Activated CD4-positive, alpha-beta T cell treated with anti-CD3 and anti-CD28 coated beads, Interleukin-2, amount 50 U/mL, for 24 hours (primary cell): ENCODE results near the gene EPN1.

Experiments
- DNase-seq, 2 donors: peaks; one replicate each; pipeline ENCODE4 v3.0.0-alpha.2; 2020; ENCODE audit warnings: low read depth in 1 of 2, low spot score in 1 of 2

Gene EPN1

GRCh38 chr19:55660404-55660803 lies 14.6 kb upstream of the EPN1 start:
- DNase-seq = no peak

GRCh38 chr19:55660991-55661390 lies 14.0 kb upstream of the EPN1 start:
- no peak for DNase-seq

GRCh38 chr19:55661826-55662225 lies 13.2 kb upstream of the EPN1 start:
- no peak for DNase-seq

- DNase-seq = no peak
These were observed 11.0 kb upstream of the EPN1 start for GRCh38 chr19:55663846-55664536.

- DNase-seq = no peak
These were observed 8.6 kb upstream of the EPN1 start for GRCh38 chr19:55666343-55667005.

GRCh38 chr19:55667006-55667381 lies 8.0 kb upstream of the EPN1 start:
- no peak for DNase-seq

DNA sequence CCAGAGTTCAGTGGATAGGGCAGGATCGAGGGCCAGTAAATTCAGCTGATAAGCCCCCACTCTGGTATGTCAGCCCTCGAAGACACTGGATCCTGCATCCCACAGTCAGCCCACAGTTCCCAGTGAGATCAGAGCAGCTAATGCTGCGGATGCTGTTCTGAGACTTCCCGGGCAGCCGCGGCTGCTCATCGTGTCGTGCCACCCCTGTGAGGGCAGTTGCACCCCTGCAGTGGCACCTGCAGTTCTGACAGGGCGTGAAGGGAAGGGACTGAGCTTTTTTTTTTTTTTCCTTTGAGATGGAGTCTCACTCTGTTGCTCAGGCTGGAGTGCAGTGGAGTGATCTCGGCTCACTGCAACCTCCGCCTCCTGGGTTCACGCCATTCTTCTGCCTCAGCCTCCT lies 7.5 kb upstream of the EPN1 start:
- no peak for DNase-seq

GRCh38 chr19:55667958-55668357 lies 7.1 kb upstream of the EPN1 start:
- no peak for DNase-seq

GRCh38 chr19:55668603-55669348 lies 6.2 kb upstream of the EPN1 start:
- no peak for DNase-seq

- no peak for DNase-seq
These were observed 5.4 kb upstream of the EPN1 start for GRCh38 chr19:55669418-55670279.

GRCh38 chr19:55670280-55671053 lies 4.6 kb upstream of the EPN1 start:
- DNase-seq = no peak

- DNase-seq = no peak
These were observed 4.0 kb upstream of the EPN1 start for GRCh38 chr19:55671054-55671378.

- no peak for DNase-seq
These were observed 2.6 kb upstream of the EPN1 start for GRCh38 chr19:55672418-55672817.

- DNase-seq = no peak
These were observed 1.6 kb upstream of the EPN1 start for GRCh38 chr19:55673465-55673864.

GRCh38 chr19:55673889-55674288 lies 1.1 kb upstream of the EPN1 start:
- DNase-seq = no peak

DNA sequence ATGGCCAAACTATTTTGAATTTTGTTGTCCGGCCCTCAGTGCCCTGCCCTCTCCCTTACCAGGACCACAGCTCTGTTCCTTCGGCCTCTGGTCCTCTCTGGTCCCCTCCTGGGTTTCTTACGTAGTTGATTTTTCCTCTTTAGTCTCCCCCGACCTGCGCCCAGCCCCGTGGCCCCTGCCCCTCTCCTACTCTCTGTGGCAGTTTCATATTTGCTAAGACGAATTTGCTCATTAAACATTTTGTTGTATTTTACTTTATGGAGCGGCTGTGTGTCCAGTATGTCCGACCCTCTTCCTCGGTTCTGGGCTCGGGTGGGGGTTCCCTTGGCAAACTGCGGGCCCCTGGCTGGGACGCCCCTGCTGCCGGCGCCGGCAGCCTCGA lies 576 bp upstream of the EPN1 start:
- no peak for DNase-seq

GRCh38 chr19:55675661-55676354 lies 782 bp downstream of the EPN1 start:
- no peak for DNase-seq

DNA sequence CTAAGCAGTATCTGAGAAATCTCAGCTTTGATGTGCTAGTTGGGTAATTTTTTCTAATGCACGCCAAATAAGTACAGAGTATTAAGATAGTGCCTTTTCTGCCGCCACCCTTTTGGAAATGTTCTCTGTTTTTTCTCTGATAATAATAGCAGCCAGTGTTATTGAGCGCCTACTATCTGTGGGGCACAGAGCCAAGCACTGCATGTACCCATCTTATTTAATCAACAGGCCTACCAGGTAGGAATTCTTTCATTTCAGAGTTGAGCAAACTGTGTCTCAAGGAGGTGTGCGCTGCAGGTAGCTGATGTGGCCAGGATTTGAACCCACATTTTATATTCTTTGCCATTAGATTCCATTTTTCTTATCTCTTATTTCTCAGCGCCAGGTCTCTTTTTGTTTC lies 1.4 kb downstream of the EPN1 start:
- no peak for DNase-seq

GRCh38 chr19:55676889-55677505 lies 2.0 kb downstream of the EPN1 start:
- DNase-seq = no peak

- DNase-seq = no peak
These were observed 2.6 kb downstream of the EPN1 start for GRCh38 chr19:55677572-55678028.
